HG02798 (cell line): ENCODE measurements around the gene IRAK2.
A peak's percentile ranks its signal among the peaks of the same experiment; 100 is the strongest.
"Not testable (repeated sequence)": the region's sequence is repeated elsewhere in the genome, so short reads cannot be mapped to it uniquely, and the experiment has no call there.

Experiments used
- ATAC-seq: cut with Tn5 transposase; IDR thresholded peaks from one replicate; pipeline ENCODE4 v1.9.1; 2021; ENCODE audit warnings: mild to moderate bottlenecking; ENCODE audit not compliant: unreplicated experiment, poor library complexity

Gene IRAK2

GRCh38 chr3:10157031-10157430 lies 7.7 kb upstream of the IRAK2 start:
- no peak for ATAC-seq

GRCh38 chr3:10158555-10158954 lies 6.2 kb upstream of the IRAK2 start:
- not testable (repeated sequence) for ATAC-seq

- ATAC-seq, result no peak
These were observed 4.4 kb upstream of the IRAK2 start for GRCh38 chr3:10160346-10160745.

- ATAC-seq, result no peak
These were observed 3.8 kb upstream of the IRAK2 start for GRCh38 chr3:10160925-10161324.

- no peak for ATAC-seq
These were observed 2.5 kb upstream of the IRAK2 start for GRCh38 chr3:10162185-10162584.

GRCh38 chr3:10164201-10164545 lies 546 bp upstream of the IRAK2 start:
- ATAC-seq, result not testable (repeated sequence)

GRCh38 chr3:10166213-10166604 lies 1.5 kb downstream of the IRAK2 start:
- ATAC-seq, result no peak

- ATAC-seq, result no peak
These were observed 4.3 kb downstream of the IRAK2 start for GRCh38 chr3:10169000-10169496.

GRCh38 chr3:10170915-10171478 lies 6.3 kb downstream of the IRAK2 start:
- ATAC-seq, result no peak

- ATAC-seq, result no peak
These were observed 8.6 kb downstream of the IRAK2 start for GRCh38 chr3:10173095-10173925.

GRCh38 chr3:10173926-10174435 lies 9.3 kb downstream of the IRAK2 start:
- ATAC-seq, result peak; percentile 53

GRCh38 chr3:10175334-10175733 lies 10.6 kb downstream of the IRAK2 start:
- ATAC-seq, result not testable (repeated sequence)

GRCh38 chr3:10176150-10176549 lies 11.4 kb downstream of the IRAK2 start:
- not testable (repeated sequence) for ATAC-seq

GRCh38 chr3:10177737-10178136 lies 13.0 kb downstream of the IRAK2 start:
- ATAC-seq, result no peak

GRCh38 chr3:10178892-10179291 lies 14.2 kb downstream of the IRAK2 start:
- no peak for ATAC-seq

GRCh38 chr3:10180289-10180688 lies 15.6 kb downstream of the IRAK2 start:
- ATAC-seq, result no peak

GRCh38 chr3:10180738-10181295 lies 16.1 kb downstream of the IRAK2 start:
- no peak for ATAC-seq

GRCh38 chr3:10182950-10183349 lies 18.2 kb downstream of the IRAK2 start:
- no peak for ATAC-seq

GRCh38 chr3:10184250-10184649 lies 19.5 kb downstream of the IRAK2 start:
- ATAC-seq, result no peak

GRCh38 chr3:10185804-10186762 lies 21.4 kb downstream of the IRAK2 start:
- no peak for ATAC-seq
